Ovary (tissue), 9 donors: ENCODE measurements around the gene WIF1. TPM values are rescaled to one million over a fixed set of nuclear protein-coding genes. Genes with fewer than 3 reads are reported as not detected.

ENCODE experiments used
- DNase-seq, 5 donors: peaks; one replicate each; pipeline ENCODE4 v3.0.0-alpha.2; 2019 to 2020
- H3K27ac ChIP-seq, 2 donors: fragments of 200-600 bp; one replicate each; pipeline versions ENCODE4 v1.5.1 to v1.8.0; 2019 to 2022
- H3K27me3 ChIP-seq: fragments of 200-600 bp; one replicate; pipeline ENCODE4 v1.8.0; 2022
- H3K36me3 ChIP-seq: fragments of 200-600 bp; sonication (generic); one replicate; pipeline ENCODE4 v1.5.1; 2019
- H3K4me1 ChIP-seq: one replicate; pipeline ENCODE4 v1.8.1; 2013; ENCODE audit warnings: mild to moderate bottlenecking, moderate library complexity; ENCODE audit not compliant: insufficient read depth
- H3K4me3 ChIP-seq: fragments of 200-600 bp; sonication (generic); one replicate; pipeline ENCODE4 v1.5.1; 2017
- H3K9me3 ChIP-seq, 2 donors: fragments of 200-600 bp in 1 of 2; sonication (generic) in 1 of 2; one replicate each; pipeline versions ENCODE4 v1.5.1 to v1.8.1; 2013 to 2019; ENCODE audit warnings: mild to moderate bottlenecking in 1 of 2, moderate library complexity in 1 of 2
- CTCF ChIP-seq, 3 donors: fragments of 450-650 bp in 2 of 3; fragments of 200-600 bp in 1 of 3; IDR thresholded peaks; one replicate each; pipeline versions ENCODE4 v1.5.1 to v1.8.0; 2016 to 2022; ENCODE audit warnings: antibody characterized with exemption in 3 of 3, mild to moderate bottlenecking in 1 of 3
- EP300 ChIP-seq: sonication (generic); formaldehyde crosslinking; IDR thresholded peaks from one replicate; pipeline ENCODE4 v1.6.1; 2017; ENCODE audit warnings: antibody characterized with exemption
- POLR2A ChIP-seq: fragments of 450-650 bp; IDR thresholded peaks from one replicate; pipeline ENCODE4 v1.6.1; 2017; ENCODE audit warnings: antibody characterized with exemption, mild to moderate bottlenecking, moderate library complexity
- WGBS, 3 donors: extraction: QIAGEN DNeasy Blood & Tissue Kit in 1 of 3; methylation state at CpG; one replicate each; pipeline versions ENCODE4 v1.1.5 to v1.1.7; 2013 to 2017; 5-methylcytosine and 5-hydroxymethylcytosine counted together
- intact Hi-C, 4 donors: fragments of 100-400 bp; cut with DNase I; formaldehyde crosslinking; loops; one replicate each; pipeline versions ENCODE4 v1.11.0 to v1.15.1; 2022 to 2023
- polyA plus RNA-seq, 2 donors: library from polyadenylated mRNA; stranded (reverse); fragments of 200-250 nt in 1 of 2; fragments of 350-450 nt in 1 of 2; fragmentation: Illumina TruSeq in 1 of 2; extraction: RNeasy Lipid Tissue Mini Kit (QIAGEN cat#74804) in 1 of 2; gene quantifications; one replicate each; pipeline ENCODE4 v1.2.3, GENCODE V29; 2013 to 2014
- total RNA-seq, 7 donors: library from RNA; depleted of rRNA in 2 of 7; stranded (reverse); fragments of >200 nt in 2 of 7; fragmentation: NEBNext Ultra II Directional in 3 of 7; extraction: Animal tissue kit (Norgen Biotek cat#: 25700) in 3 of 7; gene quantifications; one replicate each; pipeline versions ENCODE4 v1.1.0 to v1.2.4, GENCODE V29; 2016 to 2023
- donor health status: DM: no; HTN: no; CAD: no; lungs with moderate emphysema.
- donor health status: DM: no; HTN: no; CAD: no.
- donor health status: Bipolar disorder and iron deficiency.
- donor health status: DM: yes; HTN: yes; CAD: no.
- donor health status: DM: no; HTN: no; CAD: no.
- donor health status: DM: yes; HTN: yes; CAD: no.

The WIF1 gene
- total and polyA plus RNA-seq, 9 donors, result 0.11 to 6.7 (median 2.0) TPM; not detected in 4

GRCh38 chr12:65123435-65124063, 2.4 kb upstream of the WIF1 start:
- TF ChIP-seq CTCF (IDR thresholded peaks at IDR 0.05) (no peak), EP300 (no peak)
- intact Hi-C loops, result no loop called here
- Histone ChIP-seq H3K9me3 (peaks cover 0 to 7% of the 10 kb centered on the region in 2 donors), H3K4me1 (no peaks in the 10 kb centered on the region), H3K27me3 (no peaks in the 10 kb centered on the region), H3K4me3 (no peak overlapping the region), H3K36me3 (no peaks in the 10 kb centered on the region), H3K27ac (no peak overlapping the region)
- DNase-seq, result no peak
- 8 to 12% (median 10%) methylated on average over 8 of the region's 8 CpGs for WGBS, 3 donors

GRCh38 chr12:65122703-65123102, 1.6 kb upstream of the WIF1 start:
- Histone ChIP-seq H3K27me3 (no peaks in the 10 kb centered on the region), H3K4me1 (no peaks in the 10 kb centered on the region), H3K27ac (no peak overlapping the region), H3K4me3 (no peak overlapping the region), H3K36me3 (no peaks in the 10 kb centered on the region), H3K9me3 (peaks cover 0 to 7% of the 10 kb centered on the region in 2 donors)
- DNase-seq, result no peak
- intact Hi-C loops, result no loop called here
- 48 to 69% (median 61%) methylated on average over 5 of the region's 5 CpGs for WGBS, 3 donors
- TF ChIP-seq CTCF (IDR thresholded peaks at IDR 0.05) (no peak), EP300 (no peak), POLR2A (no peak)

- Histone ChIP-seq H3K27ac (no peak overlapping the region), H3K4me1 (no peaks in the 10 kb centered on the region), H3K9me3 (peaks cover 0 to 7% of the 10 kb centered on the region in 2 donors), H3K36me3 (no peaks in the 10 kb centered on the region), H3K4me3 (no peak overlapping the region), H3K27me3 (no peaks in the 10 kb centered on the region)
- TF ChIP-seq EP300 (no peak), CTCF (IDR thresholded peaks at IDR 0.05) (no peak), POLR2A (no peak)
- intact Hi-C loops, result no loop called here
- no peak for DNase-seq
- 75 to 86% (median 84%) methylated on average over 33 to 34 of the region's 34 CpGs for WGBS, 3 donors
These were observed 908 bp upstream of the WIF1 start for GRCh38 chr12:65121956-65122469.

- H3K9me3 ChIP-seq, result peaks cover 0 to 7% of the 10 kb centered on the region in 2 donors
- H3K4me1 ChIP-seq, result no peaks in the 10 kb centered on the region
- no peaks in the 10 kb centered on the region for H3K27me3 ChIP-seq
- no peak overlapping the region for H3K27ac ChIP-seq
- WGBS, 3 donors, result 88 to 96% (median 88%) methylated on average over 3 of the region's 3 CpGs
- no peaks in the 10 kb centered on the region for H3K36me3 ChIP-seq
- intact Hi-C loops, result no loop called here
- no peak for DNase-seq
- H3K4me3 ChIP-seq, result no peak overlapping the region
- TF ChIP-seq EP300, result no peak
- no peak for TF ChIP-seq CTCF (IDR thresholded peaks at IDR 0.05)
These were observed 2.0 kb downstream of the WIF1 start for GRCh38 chr12:65119063-65119462.
